ENCODE measurements around the gene ODAD4. TPM values are rescaled to one million over a fixed set of nuclear protein-coding genes. Genes with fewer than 3 reads are reported as not detected.

The ODAD4 gene
- total RNA-seq, 3 donors from 2014 or later (not counting 1 experiment from before 2014, with no cell fraction given), result 0.70 to 2.9 (median 0.95) TPM

- TF ChIP-seq, protein P1, sequence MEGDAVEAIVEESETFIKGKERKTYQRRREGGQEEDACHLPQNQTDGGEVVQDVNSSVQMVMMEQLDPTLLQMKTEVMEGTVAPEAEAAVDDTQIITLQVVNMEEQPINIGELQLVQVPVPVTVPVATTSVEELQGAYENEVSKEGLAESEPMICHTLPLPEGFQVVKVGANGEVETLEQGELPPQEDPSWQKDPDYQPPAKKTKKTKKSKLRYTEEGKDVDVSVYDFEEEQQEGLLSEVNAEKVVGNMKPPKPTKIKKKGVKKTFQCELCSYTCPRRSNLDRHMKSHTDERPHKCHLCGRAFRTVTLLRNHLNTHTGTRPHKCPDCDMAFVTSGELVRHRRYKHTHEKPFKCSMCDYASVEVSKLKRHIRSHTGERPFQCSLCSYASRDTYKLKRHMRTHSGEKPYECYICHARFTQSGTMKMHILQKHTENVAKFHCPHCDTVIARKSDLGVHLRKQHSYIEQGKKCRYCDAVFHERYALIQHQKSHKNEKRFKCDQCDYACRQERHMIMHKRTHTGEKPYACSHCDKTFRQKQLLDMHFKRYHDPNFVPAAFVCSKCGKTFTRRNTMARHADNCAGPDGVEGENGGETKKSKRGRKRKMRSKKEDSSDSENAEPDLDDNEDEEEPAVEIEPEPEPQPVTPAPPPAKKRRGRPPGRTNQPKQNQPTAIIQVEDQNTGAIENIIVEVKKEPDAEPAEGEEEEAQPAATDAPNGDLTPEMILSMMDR (IDR thresholded peaks at IDR 0.05), result no peak
- H3K36me3 Mint-ChIP-seq, result peaks cover 37% of the 10 kb centered on the region
- ATAC-seq, result no peak
These were observed 54.0 kb downstream of the ODAD4 start for GRCh38 chr17:41984454-41984853.

DNA sequence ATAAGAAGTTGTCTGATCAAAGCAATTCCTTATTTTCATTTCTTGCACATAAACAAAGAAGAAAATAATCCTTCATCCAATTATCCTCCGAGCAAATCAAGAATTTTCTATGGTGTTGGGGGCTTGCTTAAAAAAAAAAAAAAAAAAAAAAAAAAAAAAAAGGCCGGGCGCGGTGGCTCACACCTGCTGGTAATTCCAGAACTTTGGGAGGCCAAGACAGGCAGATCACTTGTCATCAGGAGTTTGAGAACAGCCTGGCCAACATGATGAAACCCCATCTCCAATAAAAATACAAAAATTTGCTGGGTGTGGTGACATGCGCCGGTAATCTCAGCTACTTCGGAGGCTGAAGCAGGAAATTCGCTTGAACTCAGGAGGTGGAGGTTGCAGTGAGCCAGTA, 55.5 kb downstream of the ODAD4 start:
- no peak overlapping the region for H3K27ac ChIP-seq (ENCODE audit: low read length)
- 96% methylated on average over 7 of the region's 8 CpGs for WGBS (ENCODE audit: insufficient coverage)
- no peak overlapping the region for H3K27ac Mint-ChIP-seq
- peaks cover 77% of the 10 kb centered on the region for H3K36me3 ChIP-seq (ENCODE audit: control insufficient read depth, insufficient read depth, low read length)
- H3K9me3 Mint-ChIP-seq, result no peaks in the 10 kb centered on the region
- no peaks in the 10 kb centered on the region for H3K27me3 ChIP-seq (ENCODE audit: control insufficient read depth, insufficient read depth, low read length)
- no peaks in the 10 kb centered on the region for H3K4me1 ChIP-seq (ENCODE audit: control insufficient read depth, insufficient read depth, low read length)
- DNase-seq, result no peak
- H3K27me3 Mint-ChIP-seq (ENCODE audit: low read depth in 2 of 2), result no peaks in the 10 kb centered on the region
- no peaks in the 10 kb centered on the region for H3K9me3 ChIP-seq (ENCODE audit: control insufficient read depth, insufficient read depth, low read length)
- no peak for ATAC-seq
- intact Hi-C loops (cut with micrococcal nuclease), result no loop called here
- TF ChIP-seq, protein P1 (IDR thresholded peaks at IDR 0.05), result no peak
- H3K4me3 Mint-ChIP-seq, result no peak overlapping the region
- H3K4me3 ChIP-seq (ENCODE audit: low read length), result no peak overlapping the region
- peaks cover 37% of the 10 kb centered on the region for H3K36me3 Mint-ChIP-seq
- H3K4me1 Mint-ChIP-seq, result peaks cover 0 to 3% of the 10 kb centered on the region in 2 donors

More at GRCh38 chr17:41984454-41984853, 54.0 kb downstream of the ODAD4 start:
- intact Hi-C loops (cut with micrococcal nuclease), result no loop called here
- Mint-ChIP-seq H3K9me3 (no peaks in the 10 kb centered on the region), H3K4me1 (peaks cover 0 to 3% of the 10 kb centered on the region in 2 donors), H3K27ac (no peak overlapping the region), H3K4me3 (no peak overlapping the region), H3K27me3 (ENCODE audit: low read depth in 2 of 2) (no peaks in the 10 kb centered on the region)
- Histone ChIP-seq H3K9me3 (ENCODE audit: control insufficient read depth, insufficient read depth, low read length) (no peaks in the 10 kb centered on the region), H3K27ac (ENCODE audit: low read length) (no peak overlapping the region), H3K36me3 (ENCODE audit: control insufficient read depth, insufficient read depth, low read length) (peaks cover 73% of the 10 kb centered on the region), H3K27me3 (ENCODE audit: control insufficient read depth, insufficient read depth, low read length) (no peaks in the 10 kb centered on the region), H3K4me3 (ENCODE audit: low read length) (no peak overlapping the region), H3K4me1 (ENCODE audit: control insufficient read depth, insufficient read depth, low read length) (no peaks in the 10 kb centered on the region)
- no peak for DNase-seq
- 95% methylated on average over 8 of the region's 8 CpGs for WGBS (ENCODE audit: insufficient coverage)

DNA sequence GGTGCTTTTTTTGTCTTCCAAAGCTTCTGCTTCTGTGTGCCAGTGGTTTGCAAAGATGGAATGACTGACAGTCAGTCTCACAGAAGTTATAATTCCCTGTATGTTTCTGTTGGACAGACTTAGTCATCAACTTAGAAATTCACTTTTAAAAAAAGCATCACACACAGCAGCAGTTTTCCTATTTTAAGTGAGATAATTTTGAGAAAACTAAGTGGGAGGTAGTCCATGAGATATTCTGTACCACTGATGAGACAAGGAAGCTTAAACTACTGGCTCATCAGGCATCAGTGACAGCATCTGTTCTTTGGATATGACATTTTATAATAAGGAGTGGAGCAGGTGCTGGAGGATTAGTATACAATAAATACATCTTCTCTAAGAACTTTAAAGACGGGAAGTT, 56.2 kb downstream of the ODAD4 start:
- WGBS (ENCODE audit: insufficient coverage), result no CpG with 5 or more reads among the region's 1 CpG
- Histone ChIP-seq H3K36me3 (ENCODE audit: control insufficient read depth, insufficient read depth, low read length) (peaks cover 80% of the 10 kb centered on the region), H3K27ac (ENCODE audit: low read length) (no peak overlapping the region), H3K4me3 (ENCODE audit: low read length) (no peak overlapping the region), H3K9me3 (ENCODE audit: control insufficient read depth, insufficient read depth, low read length) (no peaks in the 10 kb centered on the region), H3K27me3 (ENCODE audit: control insufficient read depth, insufficient read depth, low read length) (no peaks in the 10 kb centered on the region), H3K4me1 (ENCODE audit: control insufficient read depth, insufficient read depth, low read length) (no peaks in the 10 kb centered on the region)
- ATAC-seq (no peak), DNase-seq (no peak)
- intact Hi-C loops (cut with micrococcal nuclease), result no loop called here
- TF ChIP-seq, protein P1 (IDR thresholded peaks at IDR 0.05), result no peak
- Mint-ChIP-seq H3K9me3 (no peaks in the 10 kb centered on the region), H3K27me3 (ENCODE audit: low read depth in 2 of 2) (no peaks in the 10 kb centered on the region), H3K4me3 (no peak overlapping the region), H3K36me3 (peaks cover 40% of the 10 kb centered on the region), H3K27ac (peak overlapping the region in 1 of 2 donors; percentile 59), H3K4me1 (peaks cover 0 to 3% of the 10 kb centered on the region in 2 donors)

GRCh38 chr17:41987642-41988041, 57.2 kb downstream of the ODAD4 start:
- DNase-seq, result no peak
- ATAC-seq, result peak in 2 of 3 donors; percentile 15 to 21
- Mint-ChIP-seq H3K9me3 (no peaks in the 10 kb centered on the region), H3K4me1 (peaks cover 0 to 3% of the 10 kb centered on the region in 2 donors), H3K27ac (peak overlapping the region in 1 of 2 donors; percentile 59), H3K36me3 (peaks cover 33% of the 10 kb centered on the region), H3K4me3 (no peak overlapping the region), H3K27me3 (ENCODE audit: low read depth in 2 of 2) (no peaks in the 10 kb centered on the region)
- Histone ChIP-seq H3K4me1 (ENCODE audit: control insufficient read depth, insufficient read depth, low read length) (no peaks in the 10 kb centered on the region), H3K9me3 (ENCODE audit: control insufficient read depth, insufficient read depth, low read length) (no peaks in the 10 kb centered on the region), H3K36me3 (ENCODE audit: control insufficient read depth, insufficient read depth, low read length) (peaks cover 76% of the 10 kb centered on the region), H3K27me3 (ENCODE audit: control insufficient read depth, insufficient read depth, low read length) (no peaks in the 10 kb centered on the region), H3K4me3 (ENCODE audit: low read length) (no peak overlapping the region), H3K27ac (ENCODE audit: low read length) (no peak overlapping the region)
- 89% methylated on average over 3 of the region's 3 CpGs for WGBS (ENCODE audit: insufficient coverage)
- TF ChIP-seq, protein P1 (IDR thresholded peaks at IDR 0.05), result no peak
- intact Hi-C loops (cut with micrococcal nuclease), result no loop called here

Data from natural killer cell (primary cell).